ENCODE results near the gene CDC42BPB. TPM values are rescaled to one million over a fixed set of nuclear protein-coding genes. Genes with fewer than 3 reads are reported as not detected.

Gene CDC42BPB
- total RNA-seq, 1 donor from 2014 or later: 116 TPM

- no peaks in the 10 kb centered on the region for H3K79me2 ChIP-seq (ENCODE audit: insufficient read depth, low read length)
- H2AFZ ChIP-seq (ENCODE audit: low read depth, low read length): no peak overlapping the region
- H3K4me3 ChIP-seq (ENCODE audit: insufficient read depth, low read depth, low read length): no peak overlapping the region
- no peak overlapping the region for H3K27ac Mint-ChIP-seq (ENCODE audit: unreplicated experiment)
- peaks cover 4% of the 10 kb centered on the region for H3K36me3 Mint-ChIP-seq (ENCODE audit: low read depth, unreplicated experiment)
- H3K4me1 Mint-ChIP-seq (ENCODE audit: low read depth, unreplicated experiment): no peaks in the 10 kb centered on the region
- FAIRE-seq (no peak), DNase-seq (ENCODE audit: low read depth) (no peak)
- peaks cover 5% of the 10 kb centered on the region for H3K9me3 ChIP-seq (ENCODE audit: insufficient read depth, low read depth, low read length)
- no peak overlapping the region for H3K4me2 ChIP-seq (ENCODE audit: low read length)
- H3K36me3 ChIP-seq (ENCODE audit: insufficient read depth, low read length): no peaks in the 10 kb centered on the region
- H3K27me3 Mint-ChIP-seq (ENCODE audit: low read depth, unreplicated experiment): peaks cover 13% of the 10 kb centered on the region
- no peak overlapping the region for H3K4me3 Mint-ChIP-seq (ENCODE audit: unreplicated experiment)
- TF ChIP-seq EZH2 (IDR thresholded peaks at IDR 0.05; ENCODE audit: insufficient read depth, low read length) (no peak), CTCF (IDR thresholded peaks at IDR 0.05; ENCODE audit: insufficient read depth, low read depth, low read length) (no peak)
- no peak overlapping the region for H3K9ac ChIP-seq (ENCODE audit: low read length)
- H4K20me1 ChIP-seq (ENCODE audit: insufficient read depth, low read length): peaks cover 8% of the 10 kb centered on the region
- H3K4me1 ChIP-seq (ENCODE audit: insufficient read depth, low read length): peaks cover 5% of the 10 kb centered on the region
- no peak overlapping the region for H3K27ac ChIP-seq (ENCODE audit: low read depth, low read length)
- H3K27me3 ChIP-seq (ENCODE audit: insufficient read depth, low read length): peaks cover 33% of the 10 kb centered on the region
- no peaks in the 10 kb centered on the region for H3K9me3 Mint-ChIP-seq (ENCODE audit: unreplicated experiment)
Measured at GRCh38 chr14:102920273-102920997, 136.9 kb downstream of the CDC42BPB start.

- Histone ChIP-seq H3K27ac (ENCODE audit: low read depth, low read length) (no peak overlapping the region), H4K20me1 (ENCODE audit: insufficient read depth, low read length) (peaks cover 4% of the 10 kb centered on the region), H3K36me3 (ENCODE audit: insufficient read depth, low read length) (no peaks in the 10 kb centered on the region), H3K79me2 (ENCODE audit: insufficient read depth, low read length) (no peaks in the 10 kb centered on the region), H2AFZ (ENCODE audit: low read depth, low read length) (no peak overlapping the region), H3K9me3 (ENCODE audit: insufficient read depth, low read depth, low read length) (peaks cover 5% of the 10 kb centered on the region), H3K4me1 (ENCODE audit: insufficient read depth, low read length) (peaks cover 3% of the 10 kb centered on the region), H3K9ac (ENCODE audit: low read length) (no peak overlapping the region), H3K4me3 (ENCODE audit: insufficient read depth, low read depth, low read length) (no peak overlapping the region), H3K27me3 (ENCODE audit: insufficient read depth, low read length) (peaks cover 15% of the 10 kb centered on the region), H3K4me2 (ENCODE audit: low read length) (no peak overlapping the region)
- no peak for TF ChIP-seq CTCF (IDR thresholded peaks at IDR 0.05; ENCODE audit: insufficient read depth, low read depth, low read length)
- DNase-seq (ENCODE audit: low read depth): no peak
- no peak overlapping the region for H3K4me3 Mint-ChIP-seq (ENCODE audit: unreplicated experiment)
- H3K4me1 Mint-ChIP-seq (ENCODE audit: low read depth, unreplicated experiment): no peaks in the 10 kb centered on the region
- H3K27ac Mint-ChIP-seq (ENCODE audit: unreplicated experiment): no peak overlapping the region
- no peaks in the 10 kb centered on the region for H3K9me3 Mint-ChIP-seq (ENCODE audit: unreplicated experiment)
- no peak for FAIRE-seq
- H3K36me3 Mint-ChIP-seq (ENCODE audit: low read depth, unreplicated experiment): peaks cover 4% of the 10 kb centered on the region
- H3K27me3 Mint-ChIP-seq (ENCODE audit: low read depth, unreplicated experiment): peaks cover 5% of the 10 kb centered on the region
Measured at GRCh38 chr14:102918438-102918837, 138.9 kb downstream of the CDC42BPB start.

DNA sequence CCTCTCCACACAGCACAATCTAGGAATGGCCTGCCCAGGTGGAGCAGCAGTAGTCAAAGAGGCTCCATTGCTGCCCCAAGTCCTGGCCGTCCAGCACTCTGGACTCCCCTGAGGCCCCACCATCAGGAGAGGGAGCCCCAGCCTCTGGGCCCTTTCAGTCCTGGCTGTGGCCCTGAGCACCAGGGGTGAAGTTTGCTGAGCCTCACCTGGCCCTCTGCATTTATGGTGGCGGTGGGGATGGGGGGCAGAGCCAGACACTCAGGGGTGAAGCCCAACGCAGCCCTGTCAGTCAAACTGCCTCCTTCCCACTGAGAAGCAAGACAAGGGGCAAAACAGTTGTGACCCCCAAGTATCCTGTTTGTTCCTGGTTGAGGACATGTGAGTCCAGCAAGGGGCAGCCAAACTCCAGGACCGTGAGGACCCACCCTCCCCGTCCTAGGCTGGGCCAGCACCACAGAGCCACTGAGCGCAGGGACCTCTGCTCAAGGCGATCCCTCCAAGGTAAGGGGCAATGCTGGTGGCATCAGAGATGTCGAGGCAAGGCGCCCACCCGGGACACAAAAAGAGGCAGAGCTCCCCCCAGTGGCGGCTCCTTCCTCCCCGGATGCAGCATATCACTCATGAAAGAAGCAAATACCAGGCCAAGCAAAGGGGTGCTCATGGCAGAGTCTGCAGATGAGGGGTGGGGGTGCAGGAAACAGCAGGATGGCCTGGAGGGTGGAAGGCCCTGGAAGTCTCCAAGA is 139.7 kb downstream of the CDC42BPB start:
- no peak for DNase-seq (ENCODE audit: low read depth)

More for the DNA sequence above, 139.7 kb downstream of the CDC42BPB start:
- H3K27ac Mint-ChIP-seq (ENCODE audit: unreplicated experiment): no peak overlapping the region
- TF ChIP-seq EZH2 (IDR thresholded peaks at IDR 0.05; ENCODE audit: insufficient read depth, low read length) (no peak), CTCF (IDR thresholded peaks at IDR 0.05; ENCODE audit: insufficient read depth, low read depth, low read length) (peak; percentile 40)
- Histone ChIP-seq H3K79me2 (ENCODE audit: insufficient read depth, low read length) (no peaks in the 10 kb centered on the region), H3K4me2 (ENCODE audit: low read length) (no peak overlapping the region), H3K9ac (ENCODE audit: low read length) (no peak overlapping the region), H4K20me1 (ENCODE audit: insufficient read depth, low read length) (peaks cover 4% of the 10 kb centered on the region), H3K27ac (ENCODE audit: low read depth, low read length) (no peak overlapping the region), H3K36me3 (ENCODE audit: insufficient read depth, low read length) (no peaks in the 10 kb centered on the region), H3K4me1 (ENCODE audit: insufficient read depth, low read length) (no peaks in the 10 kb centered on the region), H3K27me3 (ENCODE audit: insufficient read depth, low read length) (peaks cover 7% of the 10 kb centered on the region), H3K9me3 (ENCODE audit: insufficient read depth, low read depth, low read length) (peaks cover 5% of the 10 kb centered on the region), H3K4me3 (ENCODE audit: insufficient read depth, low read depth, low read length) (no peak overlapping the region), H2AFZ (ENCODE audit: low read depth, low read length) (no peak overlapping the region)
- H3K9me3 Mint-ChIP-seq (ENCODE audit: unreplicated experiment): no peaks in the 10 kb centered on the region
- H3K4me3 Mint-ChIP-seq (ENCODE audit: unreplicated experiment): no peak overlapping the region
- H3K27me3 Mint-ChIP-seq (ENCODE audit: low read depth, unreplicated experiment): peaks cover 3% of the 10 kb centered on the region
- H3K36me3 Mint-ChIP-seq (ENCODE audit: low read depth, unreplicated experiment): peaks cover 7% of the 10 kb centered on the region
- FAIRE-seq: no peak
- no peaks in the 10 kb centered on the region for H3K4me1 Mint-ChIP-seq (ENCODE audit: low read depth, unreplicated experiment)
